Calu3 (cell line): ENCODE results near the gene EEF1B2. TPM values are rescaled to one million over a fixed set of nuclear protein-coding genes. Genes with fewer than 3 reads are reported as not detected.
A peak's percentile ranks its signal among the peaks of the same experiment; 100 is the strongest.
"Not testable (repeated sequence)": the region's sequence is repeated elsewhere in the genome, so short reads cannot be mapped to it uniquely, and the experiment has no call there.

Source experiments
- BruUV-seq: library from RNA; stranded (reverse); fragments of 400-500 nt; replicated peaks from 2 replicates; lab custom pipeline; 2021; lab: Mats Ljungman, UMichigan
- CTCF ChIA-PET: fragments of 300-600 bp; sonication (Branson Sonifier 250); formaldehyde crosslinking; loops from one replicate; lab custom pipeline; 2022; ENCODE audit warnings: antibody characterized with exemption; lab: Charles Lee
- DNase-seq: peaks from one replicate; pipeline ENCODE4 v3.0.0; 2022
- H3K27ac Mint-ChIP-seq: one replicate; pipeline ENCODE4 v1.8.0; 2022; ENCODE audit warnings: mixed read lengths; ENCODE audit not compliant: unreplicated experiment
- H3K27me3 Mint-ChIP-seq: one replicate; pipeline ENCODE4 v1.8.0; 2022; ENCODE audit warnings: mixed read lengths; ENCODE audit not compliant: unreplicated experiment
- H3K36me3 Mint-ChIP-seq: one replicate; pipeline ENCODE4 v1.8.0; 2022; ENCODE audit warnings: mild to moderate bottlenecking, moderate library complexity, mixed read lengths; ENCODE audit not compliant: insufficient read depth, unreplicated experiment
- H3K4me1 Mint-ChIP-seq: one replicate; pipeline ENCODE4 v1.8.0; 2022; ENCODE audit warnings: mild to moderate bottlenecking, low read depth, mixed read lengths; ENCODE audit not compliant: unreplicated experiment
- H3K4me3 Mint-ChIP-seq: one replicate; pipeline ENCODE4 v1.8.0; 2022; ENCODE audit warnings: mild to moderate bottlenecking, low read depth, moderate library complexity, mixed read lengths; ENCODE audit not compliant: unreplicated experiment
- H3K9me3 Mint-ChIP-seq: one replicate; pipeline ENCODE4 v1.8.0; 2022; ENCODE audit warnings: low read depth, mixed read lengths; ENCODE audit not compliant: unreplicated experiment
- CTCF ChIP-seq: fragments of 200-600 bp; IDR thresholded peaks from one replicate; pipeline ENCODE4 v1.8.0; 2022; ENCODE audit warnings: antibody characterized with exemption; ENCODE audit not compliant: unreplicated experiment
- intact Hi-C: fragments of 100-400 bp; cut with micrococcal nuclease; formaldehyde crosslinking; loops from one replicate; pipeline ENCODE4 v1.10.0; 2022; ENCODE audit not compliant: unreplicated experiment
- total RNA-seq: library from RNA; stranded (reverse); gene quantifications from 2 replicates; pipeline ENCODE4 v1.2.3, GENCODE V29; 2022

The EEF1B2 gene
- total RNA-seq, 1 experiment from 2014 or later, result 415 TPM

- no peak overlapping the region for H3K27ac Mint-ChIP-seq
- no peaks in the 10 kb centered on the region for H3K9me3 Mint-ChIP-seq
- CTCF ChIA-PET, result no interaction called here
- H3K4me3 Mint-ChIP-seq, result no peak overlapping the region
- no peak for DNase-seq
- peaks cover 35% of the 10 kb centered on the region for H3K36me3 Mint-ChIP-seq
- no TSS peak for BruUV-seq
- no peaks in the 10 kb centered on the region for H3K27me3 Mint-ChIP-seq
- no peaks in the 10 kb centered on the region for H3K4me1 Mint-ChIP-seq
- TF ChIP-seq CTCF, result no peak
- intact Hi-C loops, result loop anchor here (10.0 kb wide), 1 partner anchor 125 kb away; no protein-coding TSS in a partner anchor
Measured at GRCh38 chr2:206150168-206150567, 9.5 kb upstream of the EEF1B2 start.

DNA sequence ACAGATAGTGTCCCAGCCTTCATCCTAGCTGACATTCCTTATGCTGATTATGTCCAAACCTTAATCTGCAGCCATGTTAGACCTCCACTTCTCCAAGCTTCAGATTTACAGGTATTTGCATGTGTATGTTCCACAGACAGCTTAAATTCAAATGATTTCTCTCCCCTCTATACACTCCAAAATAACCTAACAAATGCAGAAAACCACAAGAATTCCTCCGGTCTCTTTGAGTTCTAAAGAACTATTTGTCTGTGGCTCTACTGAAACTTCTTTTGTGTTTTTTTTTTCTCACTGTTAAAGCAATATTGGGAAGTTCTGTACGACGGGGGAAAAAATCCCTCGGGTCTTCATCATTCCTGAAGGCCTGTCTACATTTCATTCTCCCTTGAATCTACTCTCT lies 9.1 kb upstream of the EEF1B2 start:
- Mint-ChIP-seq H3K27me3 (no peaks in the 10 kb centered on the region), H3K4me1 (no peaks in the 10 kb centered on the region), H3K27ac (no peak overlapping the region), H3K36me3 (peaks cover 31% of the 10 kb centered on the region), H3K9me3 (no peaks in the 10 kb centered on the region), H3K4me3 (no peak overlapping the region)
- TF ChIP-seq CTCF, result no peak
- DNase-seq, result no peak
- intact Hi-C loops, result loop anchor here (10.0 kb wide), 1 partner anchor 126 kb away; no protein-coding TSS in a partner anchor
- CTCF ChIA-PET, result no interaction called here
- BruUV-seq, result no TSS peak

DNA sequence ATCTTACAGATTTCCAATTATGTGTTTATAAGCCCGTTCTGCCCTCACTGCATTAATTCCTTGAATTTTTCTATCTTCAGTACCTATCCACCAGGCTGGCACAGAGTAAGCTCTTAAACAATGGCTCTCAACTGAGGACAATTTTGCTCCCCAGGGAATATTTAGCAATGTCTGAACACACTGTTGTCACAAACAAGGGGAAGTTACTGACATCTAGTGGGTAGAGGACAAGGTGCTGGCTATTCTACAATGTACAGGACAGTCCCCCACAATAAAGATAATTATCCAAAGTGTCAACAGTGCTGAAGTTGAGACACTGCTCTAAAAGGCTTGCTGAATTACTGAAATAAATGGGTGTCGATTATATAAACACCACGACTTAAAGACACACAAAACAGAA lies 5.5 kb upstream of the EEF1B2 start:
- CTCF ChIA-PET, result no interaction called here
- intact Hi-C loops, result loop anchor here (10.0 kb wide), 1 partner anchor 129 kb away; no protein-coding TSS in a partner anchor
- DNase-seq, result no peak

DNA sequence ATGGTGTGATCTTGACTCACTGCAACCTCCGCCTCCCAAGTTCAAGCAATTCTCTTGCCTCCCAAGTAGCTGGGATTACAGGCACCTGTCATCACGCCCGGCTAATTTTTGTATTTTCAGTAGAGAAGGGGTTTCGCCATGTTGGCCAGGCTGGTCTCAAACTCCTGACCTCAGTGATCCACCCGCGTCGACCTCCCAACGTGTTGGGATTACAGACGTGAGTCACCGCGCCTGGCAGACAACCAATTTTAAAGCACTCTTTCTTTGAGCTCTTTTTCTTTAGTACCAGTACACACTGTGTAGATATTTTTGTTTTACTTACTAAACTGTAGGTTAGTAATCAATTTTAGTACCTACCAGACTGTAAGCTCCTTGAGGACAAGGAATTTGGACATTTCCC lies 2.7 kb upstream of the EEF1B2 start:
- CTCF ChIA-PET, H3K4me3 Mint-ChIP-seq, H3K27me3 Mint-ChIP-seq, BruUV-seq, H3K4me1 Mint-ChIP-seq, H3K27ac Mint-ChIP-seq, DNase-seq, H3K9me3 Mint-ChIP-seq: not testable (repeated sequence)
- intact Hi-C loops, result loop anchor here (10.0 kb wide), 1 partner anchor 132 kb away; no protein-coding TSS in a partner anchor
- H3K36me3 Mint-ChIP-seq, result peaks cover 46% of the 10 kb centered on the region

More for the DNA sequence above, 5.5 kb upstream of the EEF1B2 start:
- H3K27me3 Mint-ChIP-seq, result no peaks in the 10 kb centered on the region
- no peak for TF ChIP-seq CTCF
- H3K4me3 Mint-ChIP-seq, result no peak overlapping the region
- no peaks in the 10 kb centered on the region for H3K9me3 Mint-ChIP-seq
- peaks cover 35% of the 10 kb centered on the region for H3K36me3 Mint-ChIP-seq
- H3K4me1 Mint-ChIP-seq, result no peaks in the 10 kb centered on the region
- H3K27ac Mint-ChIP-seq, result no peak overlapping the region
- BruUV-seq, result no TSS peak

DNA sequence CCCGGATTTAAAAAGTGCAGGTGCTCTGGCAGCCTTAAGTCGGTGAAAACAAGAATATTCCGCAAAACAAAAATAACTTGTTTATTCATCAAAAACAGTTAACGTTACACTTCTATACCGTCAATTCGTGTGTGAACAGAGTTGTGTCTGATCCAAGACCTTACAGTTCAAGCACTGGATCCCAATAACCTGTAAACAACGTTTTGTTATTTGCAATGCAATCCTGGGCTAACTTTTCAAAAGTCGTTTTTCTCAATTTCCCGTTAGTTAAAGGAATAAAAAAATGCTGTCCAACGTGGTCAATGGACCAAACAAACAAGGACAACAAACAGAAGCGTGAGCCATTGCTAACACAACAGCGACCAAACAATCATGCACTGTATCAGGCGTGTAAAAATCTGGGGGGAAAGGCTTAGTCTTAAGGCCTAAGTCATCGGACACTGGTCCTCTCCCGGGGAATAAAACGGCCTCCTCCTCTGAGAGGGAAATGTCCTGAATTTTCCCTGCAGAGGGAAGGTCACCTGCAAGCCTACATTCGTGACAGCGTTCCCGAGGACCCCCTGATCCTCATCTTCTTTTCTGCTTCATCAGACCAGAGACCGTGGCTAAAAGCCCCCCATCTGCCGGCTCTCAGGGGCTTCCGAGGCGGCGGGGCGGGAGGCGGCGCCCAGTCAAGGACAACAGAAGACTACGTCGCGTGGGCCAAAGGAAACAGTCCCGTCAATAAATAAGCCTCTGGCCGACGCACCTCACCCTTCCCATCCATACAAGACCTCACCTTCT lies 941 bp upstream of the EEF1B2 start:
- Mint-ChIP-seq H3K9me3 (no peaks in the 10 kb centered on the region), H3K4me1 (peaks cover 20% of the 10 kb centered on the region), H3K4me3 (peak overlapping the region; percentile 78), H3K27ac (peak overlapping the region; percentile 97), H3K36me3 (peaks cover 63% of the 10 kb centered on the region), H3K27me3 (no peaks in the 10 kb centered on the region)
- DNase-seq, result no peak
- intact Hi-C loops, result loop anchor here (10.0 kb wide), 1 partner anchor 134 kb away; no protein-coding TSS in a partner anchor
- CTCF ChIA-PET, result no interaction called here
- no peak for TF ChIP-seq CTCF
- BruUV-seq, result TSS peak; percentile 81
